ENCODE data around the gene DOK5. TPM values are rescaled to one million over a fixed set of nuclear protein-coding genes. Genes with fewer than 3 reads are reported as not detected.

Gene DOK5
- total RNA-seq, 1 experiment from 2014 or later, result 4.9 TPM

DNA sequence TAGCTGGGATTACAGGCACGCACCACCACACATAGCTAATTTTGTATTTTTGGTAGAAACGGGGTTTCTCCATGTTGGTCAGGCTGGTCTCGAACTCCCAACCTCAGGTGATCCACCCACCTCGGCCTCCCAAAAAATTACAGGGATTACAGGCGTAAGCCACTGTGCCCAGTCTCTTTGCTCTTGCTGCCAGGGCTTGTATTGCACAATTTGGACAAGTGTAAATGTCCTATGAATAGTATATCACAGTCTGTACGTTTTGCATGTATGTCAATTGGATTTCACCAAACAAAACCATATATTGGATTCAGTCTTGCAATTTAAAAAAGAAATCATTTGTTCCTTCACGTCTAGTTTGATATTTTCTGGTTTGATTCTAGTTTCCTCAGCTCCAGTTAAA, 2.1 kb upstream of the DOK5 start:
- Histone ChIP-seq H3K36me3 (ENCODE audit: insufficient read depth, low read length, poor library complexity, severe bottlenecking) (no peaks in the 10 kb centered on the region), H3K9me3 (ENCODE audit: low read depth, low read length, poor library complexity, severe bottlenecking) (no peaks in the 10 kb centered on the region), H3K4me3 (ENCODE audit: low read depth, low read length, poor library complexity, severe bottlenecking) (no peak overlapping the region), H3K27me3 (replicated peaks; ENCODE audit: insufficient read depth, low read depth, low read length, poor library complexity) (no peaks in the 10 kb centered on the region), H3K4me1 (ENCODE audit: insufficient read depth, low read length, poor library complexity, severe bottlenecking) (peaks cover 17% of the 10 kb centered on the region), H3K27ac (ENCODE audit: low read depth, low read length, poor library complexity, severe bottlenecking) (no peak overlapping the region)
- CTCF ChIA-PET, result interaction anchor here (0.6 kb wide), 1 partner anchor 255 kb away, joined by 6 read pairs; no protein-coding TSS in a partner anchor
- TF ChIP-seq EZH2 (IDR thresholded peaks at IDR 0.05; ENCODE audit: borderline replicate concordance, low read depth, low read length, poor library complexity, severe bottlenecking), result no peak
- TF ChIP-seq, protein P1, sequence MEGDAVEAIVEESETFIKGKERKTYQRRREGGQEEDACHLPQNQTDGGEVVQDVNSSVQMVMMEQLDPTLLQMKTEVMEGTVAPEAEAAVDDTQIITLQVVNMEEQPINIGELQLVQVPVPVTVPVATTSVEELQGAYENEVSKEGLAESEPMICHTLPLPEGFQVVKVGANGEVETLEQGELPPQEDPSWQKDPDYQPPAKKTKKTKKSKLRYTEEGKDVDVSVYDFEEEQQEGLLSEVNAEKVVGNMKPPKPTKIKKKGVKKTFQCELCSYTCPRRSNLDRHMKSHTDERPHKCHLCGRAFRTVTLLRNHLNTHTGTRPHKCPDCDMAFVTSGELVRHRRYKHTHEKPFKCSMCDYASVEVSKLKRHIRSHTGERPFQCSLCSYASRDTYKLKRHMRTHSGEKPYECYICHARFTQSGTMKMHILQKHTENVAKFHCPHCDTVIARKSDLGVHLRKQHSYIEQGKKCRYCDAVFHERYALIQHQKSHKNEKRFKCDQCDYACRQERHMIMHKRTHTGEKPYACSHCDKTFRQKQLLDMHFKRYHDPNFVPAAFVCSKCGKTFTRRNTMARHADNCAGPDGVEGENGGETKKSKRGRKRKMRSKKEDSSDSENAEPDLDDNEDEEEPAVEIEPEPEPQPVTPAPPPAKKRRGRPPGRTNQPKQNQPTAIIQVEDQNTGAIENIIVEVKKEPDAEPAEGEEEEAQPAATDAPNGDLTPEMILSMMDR (conservative IDR thresholded peaks at IDR 0.05; ENCODE audit: low read depth, low read length), result no peak
- BruUV-seq (replicated peaks), result no TSS peak
- no peak for DNase-seq (ENCODE audit: low spot score)
- POLR2A ChIA-PET (ENCODE audit: low non-redundant PET), result no interaction called here
- intact Hi-C loops (cut with micrococcal nuclease; ENCODE audit: unreplicated experiment), result no loop called here

DNA sequence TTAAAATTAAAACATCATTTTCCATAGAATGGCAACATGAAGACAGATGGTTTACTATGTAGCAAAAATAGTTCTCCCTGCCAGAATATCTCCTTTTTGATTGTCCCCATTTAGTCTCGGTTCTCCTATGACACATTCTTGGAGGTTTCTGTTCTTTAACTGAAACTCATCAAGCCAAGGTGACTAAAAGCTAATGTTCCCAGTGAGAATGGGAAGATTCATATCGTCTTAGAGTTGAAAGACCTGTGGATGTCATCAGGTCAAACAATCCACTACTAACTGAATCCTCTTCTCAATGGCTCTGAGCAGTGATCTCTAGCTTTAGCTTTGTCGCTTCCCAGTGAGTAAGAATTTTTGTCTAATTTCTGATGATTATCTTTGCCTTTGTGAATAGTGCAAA, 1.3 kb upstream of the DOK5 start:
- CTCF ChIA-PET, result no interaction called here
- DNase-seq (ENCODE audit: low spot score), result no peak
- BruUV-seq (replicated peaks), result no TSS peak
- no peaks in the 10 kb centered on the region for H3K9me3 ChIP-seq (ENCODE audit: low read depth, low read length, poor library complexity, severe bottlenecking)
- POLR2A ChIA-PET (ENCODE audit: low non-redundant PET), result no interaction called here
- no peaks in the 10 kb centered on the region for H3K27me3 ChIP-seq (replicated peaks; ENCODE audit: insufficient read depth, low read depth, low read length, poor library complexity)
- no peaks in the 10 kb centered on the region for H3K36me3 ChIP-seq (ENCODE audit: insufficient read depth, low read length, poor library complexity, severe bottlenecking)
- intact Hi-C loops (cut with micrococcal nuclease; ENCODE audit: unreplicated experiment), result no loop called here
- no peak overlapping the region for H3K27ac ChIP-seq (ENCODE audit: low read depth, low read length, poor library complexity, severe bottlenecking)
- H3K4me1 ChIP-seq (ENCODE audit: insufficient read depth, low read length, poor library complexity, severe bottlenecking), result peaks cover 24% of the 10 kb centered on the region
- no peak overlapping the region for H3K4me3 ChIP-seq (ENCODE audit: low read depth, low read length, poor library complexity, severe bottlenecking)
- TF ChIP-seq, protein P1 (conservative IDR thresholded peaks at IDR 0.05; ENCODE audit: low read depth, low read length), result no peak
- TF ChIP-seq EZH2 (IDR thresholded peaks at IDR 0.05; ENCODE audit: borderline replicate concordance, low read depth, low read length, poor library complexity, severe bottlenecking), result no peak

DNA sequence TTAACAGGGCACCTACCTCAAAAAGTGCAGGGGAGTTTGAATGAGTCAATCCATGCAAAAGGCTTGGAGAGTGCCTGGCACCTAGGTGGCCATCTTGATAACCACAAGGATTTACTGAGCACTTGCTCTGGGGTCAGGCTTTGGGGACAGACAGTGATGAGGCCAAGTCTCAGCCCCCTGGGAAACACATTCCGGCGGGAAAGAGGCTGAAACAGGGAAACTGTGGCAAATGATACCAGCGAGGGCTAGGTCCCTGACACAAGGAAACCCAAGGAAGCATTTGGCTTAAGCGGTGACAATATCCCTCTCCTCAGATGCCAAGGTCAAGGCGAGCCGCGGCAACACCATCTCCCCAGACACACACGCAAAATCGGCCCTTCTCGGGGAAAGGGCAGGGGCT, 527 bp upstream of the DOK5 start:
- ChIA-PET CTCF (no interaction called here), POLR2A (ENCODE audit: low non-redundant PET) (no interaction called here)
- no TSS peak for BruUV-seq (replicated peaks)
- intact Hi-C loops (cut with micrococcal nuclease; ENCODE audit: unreplicated experiment), result loop anchor here (5.0 kb wide), 2 partner anchors 147 to 258 kb away; no protein-coding TSS in a partner anchor
- TF ChIP-seq, protein P1 (conservative IDR thresholded peaks at IDR 0.05; ENCODE audit: low read depth, low read length), result no peak
- no peak for TF ChIP-seq EZH2 (IDR thresholded peaks at IDR 0.05; ENCODE audit: borderline replicate concordance, low read depth, low read length, poor library complexity, severe bottlenecking)
- no peaks in the 10 kb centered on the region for H3K9me3 ChIP-seq (ENCODE audit: low read depth, low read length, poor library complexity, severe bottlenecking)
- H3K4me3 ChIP-seq (ENCODE audit: low read depth, low read length, poor library complexity, severe bottlenecking), result peak overlapping the region; percentile 61
- DNase-seq (ENCODE audit: low spot score), result no peak
- no peak overlapping the region for H3K27ac ChIP-seq (ENCODE audit: low read depth, low read length, poor library complexity, severe bottlenecking)
- no peaks in the 10 kb centered on the region for H3K36me3 ChIP-seq (ENCODE audit: insufficient read depth, low read length, poor library complexity, severe bottlenecking)
- peaks cover 30% of the 10 kb centered on the region for H3K4me1 ChIP-seq (ENCODE audit: insufficient read depth, low read length, poor library complexity, severe bottlenecking)
- H3K27me3 ChIP-seq (replicated peaks; ENCODE audit: insufficient read depth, low read depth, low read length, poor library complexity), result no peaks in the 10 kb centered on the region

Measured in A673 (cell line).